ENCODE data around the gene FAM222B. TPM values are rescaled to one million over a fixed set of nuclear protein-coding genes. Genes with fewer than 3 reads are reported as not detected.
A peak's percentile ranks its signal among the peaks of the same experiment; 100 is the strongest.

FAM222B gene
- total RNA-seq, 2 donors from 2014 or later: 18.7 to 25.1 TPM

DNA sequence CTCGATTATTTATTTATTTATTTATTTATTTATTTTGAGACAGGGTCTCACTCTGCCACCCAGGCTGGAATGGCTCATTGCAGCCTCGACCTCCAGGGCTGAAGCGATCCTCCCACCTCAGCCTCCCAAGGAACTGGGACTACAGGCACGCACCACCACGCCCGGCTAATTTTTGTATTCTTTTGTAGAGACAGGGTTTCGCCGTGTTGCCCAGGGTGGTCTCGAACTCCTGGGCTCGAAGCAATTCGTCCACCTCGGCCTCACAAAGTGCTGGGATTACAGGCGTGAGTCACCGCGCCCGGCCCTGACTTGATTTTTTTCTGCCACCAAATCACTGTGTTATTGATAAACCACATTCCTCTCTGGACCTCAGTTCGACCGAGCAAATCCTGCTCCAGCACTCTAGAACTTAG lies 123.6 kb downstream of the FAM222B start:
- peaks cover 7% of the 10 kb centered on the region for H3K27me3 Mint-ChIP-seq
- peak overlapping the region; percentile 99 for H3K27ac Mint-ChIP-seq
- peak; percentile 0 for ATAC-seq (replicated peaks)
- H3K9me3 Mint-ChIP-seq: no peaks in the 10 kb centered on the region
- H3K4me3 Mint-ChIP-seq: peak overlapping the region; percentile 100
- H3K36me3 Mint-ChIP-seq (ENCODE audit: low read depth): peaks cover 47% of the 10 kb centered on the region
- H3K4me1 Mint-ChIP-seq: peaks cover 22% of the 10 kb centered on the region

DNA sequence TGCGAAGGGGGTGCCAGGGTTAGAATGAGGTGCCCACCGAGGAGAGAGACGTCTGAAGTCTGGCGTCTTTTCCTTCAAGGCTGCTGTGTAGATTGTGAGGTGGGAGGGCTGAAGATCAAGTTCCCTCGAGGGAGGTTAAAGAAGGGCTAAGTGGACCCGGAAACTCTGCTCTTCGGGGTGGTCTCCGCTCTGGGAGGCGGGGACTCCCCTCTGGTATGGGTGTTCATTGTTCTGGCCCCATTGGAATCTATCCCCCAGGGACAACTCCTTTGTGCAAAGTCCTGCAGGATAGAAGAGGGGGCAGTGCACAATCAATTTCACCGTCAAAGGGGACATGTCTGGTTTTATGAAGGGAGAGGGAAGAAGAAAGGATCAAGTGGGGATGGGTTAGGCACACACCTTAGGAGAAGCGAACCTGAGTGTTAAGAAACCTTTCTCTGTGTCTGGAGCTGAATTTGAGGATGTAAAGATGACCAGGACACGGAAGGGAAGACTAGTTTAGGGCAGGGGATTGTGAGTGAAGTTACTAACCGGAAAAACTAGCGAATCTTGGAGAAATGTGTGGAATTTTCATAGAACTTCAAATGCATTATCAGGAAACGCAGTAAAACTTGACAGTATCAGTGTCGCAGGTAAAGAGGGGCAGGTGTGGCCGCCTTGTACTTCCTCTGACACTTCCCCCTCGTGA lies 124.1 kb downstream of the FAM222B start:
- Mint-ChIP-seq H3K4me1 (peaks cover 18% of the 10 kb centered on the region), H3K27ac (no peak overlapping the region), H3K9me3 (no peaks in the 10 kb centered on the region), H3K36me3 (ENCODE audit: low read depth) (peaks cover 41% of the 10 kb centered on the region), H3K4me3 (peak overlapping the region; percentile 100), H3K27me3 (peaks cover 7% of the 10 kb centered on the region)
- no peak for ATAC-seq (replicated peaks)

DNA sequence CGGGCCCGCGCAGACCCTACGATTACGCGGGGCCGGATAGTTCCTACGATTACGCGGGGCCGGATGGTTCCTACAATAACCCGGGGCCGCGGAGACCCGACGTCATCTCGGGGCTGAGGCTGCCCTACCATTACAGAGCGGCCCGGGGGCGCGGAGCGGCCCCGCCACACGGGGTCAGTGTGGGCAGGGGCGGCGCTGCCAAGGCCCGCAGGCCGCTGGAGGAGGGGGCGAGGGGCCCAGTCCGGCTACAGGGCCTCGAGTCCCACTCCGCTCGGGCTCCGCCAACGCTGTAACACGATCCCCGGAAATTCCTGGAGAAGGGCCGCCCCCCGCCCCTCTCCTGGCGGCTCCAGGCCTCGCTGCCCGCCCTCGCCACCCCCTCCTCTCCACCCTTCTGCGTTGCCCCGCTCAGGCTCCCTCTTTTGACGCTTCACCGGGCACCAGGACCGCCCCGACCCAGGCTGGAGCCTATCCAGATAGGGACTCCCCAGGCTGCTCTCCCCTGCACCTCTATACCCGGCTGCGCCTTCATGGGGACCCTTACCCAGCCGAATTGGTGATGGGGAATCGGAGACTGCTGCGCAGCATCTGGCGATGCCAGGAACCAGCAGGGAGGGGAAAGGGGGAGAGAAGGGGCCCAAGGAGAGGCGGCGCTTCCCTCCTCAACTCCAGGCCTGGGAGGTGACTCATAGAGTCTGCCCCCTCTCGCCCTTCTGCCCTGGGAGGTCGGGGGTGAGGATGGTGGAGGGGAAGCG lies 124.8 kb downstream of the FAM222B start, which contains the start of gene RAB34:
RAB34 (minus strand) TSS at position 291 of the 755 bp plus-strand sequence. CDS start 602 bp downstream, outside the sequence.
- H3K4me3 Mint-ChIP-seq: peak within 1 kb of the TSS; percentile 100
- no peak within 1 kb of the TSS for H3K27ac Mint-ChIP-seq
- peaks cover 13% of the 10 kb centered on the region for H3K4me1 Mint-ChIP-seq
- H3K27me3 Mint-ChIP-seq: peaks cover 7% of the 10 kb centered on the region
- peaks cover 34% of the 10 kb centered on the region for H3K36me3 Mint-ChIP-seq (ENCODE audit: low read depth)
- no peaks in the 10 kb centered on the region for H3K9me3 Mint-ChIP-seq
- no peak for ATAC-seq (replicated peaks)

DNA sequence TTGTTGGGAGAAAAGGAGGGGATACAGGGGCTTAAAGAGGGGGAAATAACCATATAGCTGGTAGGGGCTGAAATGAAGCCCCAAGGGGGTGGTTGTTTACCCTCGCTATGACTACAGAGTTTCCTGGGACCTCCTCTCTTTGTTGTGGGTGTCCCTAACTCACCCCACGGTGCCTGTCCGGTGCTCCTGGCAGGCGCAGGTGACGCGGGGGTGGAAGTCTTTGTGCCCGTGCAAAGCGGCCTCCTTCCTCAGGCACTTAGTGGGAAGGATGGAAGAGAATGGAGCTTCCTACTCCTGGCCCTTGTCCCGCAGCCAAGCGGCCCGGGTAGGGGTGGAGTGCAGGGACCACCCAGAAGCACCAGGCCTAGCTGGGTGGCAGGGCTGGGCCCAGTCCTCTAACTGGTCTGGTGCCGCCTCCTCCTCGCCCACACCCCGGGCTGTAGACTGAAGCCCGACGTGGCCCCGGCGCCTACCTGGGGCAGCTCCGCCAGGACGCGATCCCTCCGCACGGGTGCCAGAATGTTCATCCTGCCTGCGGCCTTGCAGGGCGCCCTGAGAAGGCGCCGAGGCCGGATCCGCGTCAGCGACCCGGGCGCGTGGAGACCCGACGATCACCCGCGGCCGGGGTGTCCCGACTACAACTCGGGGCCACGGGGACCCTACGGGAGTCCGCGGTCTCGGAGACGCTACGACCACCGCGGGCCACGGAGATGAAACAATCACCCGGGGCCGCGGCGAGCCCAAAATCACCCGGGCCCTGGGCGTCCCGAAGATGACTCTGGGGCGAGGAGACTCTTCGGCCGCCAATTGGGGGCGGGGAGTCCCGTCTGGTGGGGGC lies 125.6 kb downstream of the FAM222B start:
- peaks cover 7% of the 10 kb centered on the region for H3K27me3 Mint-ChIP-seq
- H3K36me3 Mint-ChIP-seq (ENCODE audit: low read depth): peaks cover 26% of the 10 kb centered on the region
- no peak overlapping the region for H3K4me3 Mint-ChIP-seq
- ATAC-seq (replicated peaks): no peak
- H3K4me1 Mint-ChIP-seq: peaks cover 18% of the 10 kb centered on the region
- no peaks in the 10 kb centered on the region for H3K9me3 Mint-ChIP-seq
- no peak overlapping the region for H3K27ac Mint-ChIP-seq

DNA sequence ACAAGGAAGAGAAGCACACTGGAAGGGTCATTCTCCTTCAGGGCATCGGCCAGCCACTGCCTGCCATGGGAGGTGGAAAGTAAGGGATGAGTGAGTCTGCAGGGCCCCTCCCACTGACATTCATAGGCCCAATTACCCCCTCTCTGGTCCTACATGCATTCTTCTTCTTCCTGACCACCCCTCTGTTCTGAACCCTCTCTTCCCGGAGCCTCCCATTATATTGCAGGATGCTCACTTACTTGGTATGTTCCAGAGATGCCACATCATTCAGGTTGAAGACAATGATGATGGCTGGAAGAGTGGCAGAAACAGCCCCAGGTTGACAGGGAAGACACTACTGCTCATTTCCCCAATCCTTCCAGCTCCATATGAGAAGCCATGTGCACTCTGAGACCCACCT lies 127.4 kb downstream of the FAM222B start:
- Mint-ChIP-seq H3K9me3 (no peaks in the 10 kb centered on the region), H3K36me3 (ENCODE audit: low read depth) (peaks cover 9% of the 10 kb centered on the region), H3K4me1 (peaks cover 18% of the 10 kb centered on the region), H3K27ac (no peak overlapping the region), H3K27me3 (peaks cover 7% of the 10 kb centered on the region), H3K4me3 (no peak overlapping the region)
- ATAC-seq (replicated peaks): no peak

DNA sequence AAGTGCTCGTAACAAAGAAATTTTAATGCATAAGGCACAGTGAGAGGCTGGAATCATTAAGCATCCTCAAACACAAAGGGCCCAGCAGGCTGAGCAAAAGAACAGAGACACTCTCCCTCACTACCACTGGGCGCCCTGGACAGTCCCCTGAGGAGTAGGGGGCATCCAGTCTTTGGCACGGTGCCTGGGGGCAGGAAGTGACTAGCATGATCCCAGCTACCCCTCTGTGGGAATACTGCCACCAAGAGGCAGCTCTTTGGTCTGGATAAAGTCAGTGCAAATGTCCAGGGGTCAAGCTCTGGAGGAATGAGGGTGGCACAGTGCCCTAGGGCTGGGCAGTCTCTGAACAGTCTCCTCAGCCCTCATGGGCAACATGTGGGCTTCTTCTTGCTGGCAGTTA lies 128.3 kb downstream of the FAM222B start:
- no peak overlapping the region for H3K4me3 Mint-ChIP-seq
- no peaks in the 10 kb centered on the region for H3K9me3 Mint-ChIP-seq
- H3K27me3 Mint-ChIP-seq: peaks cover 7% of the 10 kb centered on the region
- peaks cover 15% of the 10 kb centered on the region for H3K4me1 Mint-ChIP-seq
- H3K36me3 Mint-ChIP-seq (ENCODE audit: low read depth): no peaks in the 10 kb centered on the region
- ATAC-seq (replicated peaks): no peak
- H3K27ac Mint-ChIP-seq: peak overlapping the region; percentile 52

DNA sequence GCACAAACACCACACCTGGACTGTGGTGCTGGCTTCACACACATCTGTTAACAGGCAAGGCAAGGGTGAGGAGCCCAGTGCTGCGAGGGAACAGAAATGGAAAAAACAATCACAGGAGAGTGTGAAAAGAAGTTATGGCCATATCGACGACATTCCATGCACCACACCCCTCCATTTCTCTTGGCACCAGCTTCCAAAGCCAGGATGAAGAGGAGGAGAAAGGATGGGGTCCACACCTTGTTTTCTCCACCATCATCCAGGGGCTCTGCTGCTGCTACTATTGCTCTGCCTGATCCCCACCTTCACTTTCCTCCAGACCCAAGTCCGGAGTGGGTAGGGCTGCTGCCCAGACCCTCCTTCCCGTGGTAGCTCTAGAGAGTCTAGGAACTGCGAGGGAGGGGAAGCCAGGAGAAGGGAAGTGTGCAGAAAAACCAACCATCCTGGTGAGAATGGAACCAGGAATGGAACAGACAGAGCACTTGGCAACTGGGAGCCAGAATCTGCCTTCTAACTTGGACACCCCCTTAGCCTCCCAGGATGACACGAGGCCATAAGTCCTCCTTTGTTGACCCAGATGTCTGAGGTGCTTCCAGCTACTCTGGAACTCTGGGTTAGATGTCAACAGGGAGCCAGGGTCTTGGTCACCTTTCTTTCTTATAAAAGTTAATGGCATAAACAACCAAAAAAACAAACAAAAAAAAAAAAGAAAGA lies 129.7 kb downstream of the FAM222B start:
- Mint-ChIP-seq H3K4me3 (peak overlapping the region; percentile 91), H3K36me3 (ENCODE audit: low read depth) (no peaks in the 10 kb centered on the region), H3K4me1 (peaks cover 5% of the 10 kb centered on the region), H3K9me3 (no peaks in the 10 kb centered on the region), H3K27me3 (peaks cover 7% of the 10 kb centered on the region), H3K27ac (peak overlapping the region; percentile 74)
- ATAC-seq (replicated peaks): no peak

DNA sequence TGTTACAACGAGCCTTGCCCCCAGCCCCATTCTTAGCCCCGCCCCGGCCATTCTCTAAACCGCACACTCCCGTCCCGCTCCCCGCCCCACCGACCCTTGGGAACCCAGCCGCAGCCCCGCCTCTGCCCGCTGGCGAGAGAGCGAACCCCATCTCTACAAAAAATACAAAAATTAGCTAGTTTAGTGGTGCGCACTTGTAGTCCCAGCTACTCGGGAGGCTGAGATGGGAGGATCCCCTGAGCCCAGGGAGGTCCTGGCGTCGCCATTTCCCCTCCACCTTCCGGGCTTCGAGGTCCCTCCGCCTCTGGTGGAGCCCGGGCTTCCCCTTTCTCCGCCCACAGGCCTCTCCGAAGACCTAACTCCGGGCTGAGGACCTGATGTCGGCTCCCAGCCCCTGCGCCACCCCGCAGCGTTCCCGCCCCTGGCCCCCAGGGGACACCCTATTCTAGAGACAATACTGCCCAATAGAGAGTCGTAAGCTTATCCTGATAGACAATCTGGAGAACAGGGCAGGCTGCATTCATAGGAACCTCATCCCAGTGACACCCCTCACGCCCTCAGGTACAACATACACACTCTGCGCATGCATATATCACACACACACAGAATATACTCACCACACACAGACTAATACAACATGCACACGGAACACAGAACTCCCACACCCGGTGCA lies 130.4 kb downstream of the FAM222B start:
- peaks cover 7% of the 10 kb centered on the region for H3K27me3 Mint-ChIP-seq
- no peaks in the 10 kb centered on the region for H3K9me3 Mint-ChIP-seq
- peak overlapping the region; percentile 91 for H3K4me3 Mint-ChIP-seq
- H3K4me1 Mint-ChIP-seq: peaks cover 11% of the 10 kb centered on the region
- H3K27ac Mint-ChIP-seq: peak overlapping the region; percentile 74
- H3K36me3 Mint-ChIP-seq (ENCODE audit: low read depth): no peaks in the 10 kb centered on the region
- ATAC-seq (replicated peaks): peak; percentile 56

DNA sequence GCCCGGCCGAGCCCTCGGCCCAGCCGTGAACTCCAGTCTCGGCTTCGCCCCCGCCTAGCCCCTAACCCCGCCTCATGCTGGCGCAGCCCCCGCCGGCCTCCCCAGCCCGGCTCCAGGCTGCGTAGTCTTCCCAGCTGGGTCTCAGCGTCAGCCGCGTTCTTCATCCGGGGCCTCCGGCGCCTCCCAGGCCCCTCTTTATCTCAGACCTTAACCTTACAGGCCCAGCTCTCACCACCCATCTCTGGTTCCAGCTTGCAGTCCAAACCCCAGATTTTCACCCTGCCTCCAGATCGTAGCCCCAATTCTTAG lies 130.9 kb downstream of the FAM222B start, which contains the start of gene PROCA1:
PROCA1 (minus strand) TSS at position 166 of the 309 bp plus-strand sequence. CDS start 228 bp downstream, outside the sequence.
- Mint-ChIP-seq H3K9me3 (no peaks in the 10 kb centered on the region), H3K4me3 (peak within 1 kb of the TSS; percentile 91), H3K27ac (peak within 1 kb of the TSS; percentile 74), H3K4me1 (peaks cover 12% of the 10 kb centered on the region), H3K36me3 (ENCODE audit: low read depth) (no peaks in the 10 kb centered on the region), H3K27me3 (peaks cover 7% of the 10 kb centered on the region)
- peak; percentile 50 for ATAC-seq (replicated peaks)

DNA sequence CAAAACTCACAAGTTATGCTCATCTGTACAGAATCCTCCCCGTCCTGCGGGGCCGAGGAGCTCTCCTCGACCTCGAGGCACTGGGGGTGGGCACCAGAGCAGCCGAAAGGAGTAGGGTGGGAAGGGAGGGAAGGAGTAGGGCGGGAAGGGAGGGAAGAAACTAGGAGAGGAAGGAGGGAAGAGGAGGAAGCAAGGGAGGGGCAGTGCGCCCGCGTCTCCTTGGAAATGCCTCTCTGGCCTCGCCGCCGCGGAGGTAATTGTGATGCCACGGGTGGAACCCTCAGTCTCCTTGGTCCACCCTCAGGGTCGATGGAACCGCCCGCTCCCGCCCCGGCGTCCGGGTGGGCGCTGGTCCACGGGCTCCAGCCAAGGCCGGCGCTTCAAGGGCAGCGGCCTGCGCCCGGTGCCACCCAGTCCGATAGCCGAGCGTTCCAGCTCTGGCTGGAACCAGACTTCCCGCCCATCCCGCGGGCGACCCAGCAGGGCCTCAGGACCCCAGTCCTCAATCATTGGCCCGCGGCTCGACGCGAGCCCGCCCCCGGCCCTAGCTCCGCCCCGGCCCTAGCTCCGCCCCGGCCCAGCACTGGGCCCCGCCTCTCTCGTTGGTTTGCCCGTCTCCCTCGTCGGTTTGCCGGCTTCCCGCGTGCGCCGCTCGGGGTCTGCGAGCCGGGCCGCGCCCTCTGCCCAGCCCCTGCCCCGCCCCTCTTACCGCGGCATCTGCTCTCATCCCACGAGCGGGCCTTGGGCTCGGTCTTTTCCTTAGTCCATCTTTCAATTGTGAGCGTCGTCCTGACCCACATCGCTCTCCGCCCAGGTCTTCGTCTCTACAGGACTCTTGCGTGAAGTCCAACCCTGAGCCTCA lies 131.5 kb downstream of the FAM222B start:
- H3K9me3 Mint-ChIP-seq: no peaks in the 10 kb centered on the region
- peak overlapping the region; percentile 74 for H3K27ac Mint-ChIP-seq
- H3K4me3 Mint-ChIP-seq: peak overlapping the region; percentile 91
- peaks cover 1% of the 10 kb centered on the region for H3K36me3 Mint-ChIP-seq (ENCODE audit: low read depth)
- peaks cover 12% of the 10 kb centered on the region for H3K4me1 Mint-ChIP-seq
- ATAC-seq (replicated peaks): peak; percentile 90
- H3K27me3 Mint-ChIP-seq: peaks cover 7% of the 10 kb centered on the region

DNA sequence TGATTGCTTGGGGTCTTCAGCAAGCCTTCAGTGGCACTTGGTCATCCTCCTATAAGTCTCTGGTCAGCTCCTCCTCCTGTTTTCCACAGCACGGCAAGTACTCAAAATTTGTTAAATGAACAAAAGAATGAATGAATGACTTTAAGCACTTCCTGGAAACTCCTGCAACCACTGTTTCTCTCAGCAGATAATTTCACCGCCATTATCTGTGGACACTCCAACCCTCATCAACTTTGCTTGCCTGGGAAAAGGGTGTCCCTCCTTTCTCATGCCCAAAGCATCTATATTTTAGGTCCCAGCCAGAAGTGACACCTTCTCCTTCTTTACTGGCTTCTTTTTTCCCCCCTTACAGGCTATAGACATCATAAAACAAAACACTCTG lies 135.3 kb downstream of the FAM222B start:
- ATAC-seq (replicated peaks): no peak
- H3K36me3 Mint-ChIP-seq (ENCODE audit: low read depth): peaks cover 32% of the 10 kb centered on the region
- H3K4me3 Mint-ChIP-seq: no peak overlapping the region
- H3K27ac Mint-ChIP-seq: peak overlapping the region; percentile 51
- H3K27me3 Mint-ChIP-seq: no peaks in the 10 kb centered on the region
- H3K4me1 Mint-ChIP-seq: peaks cover 9% of the 10 kb centered on the region
- H3K9me3 Mint-ChIP-seq: no peaks in the 10 kb centered on the region

DNA sequence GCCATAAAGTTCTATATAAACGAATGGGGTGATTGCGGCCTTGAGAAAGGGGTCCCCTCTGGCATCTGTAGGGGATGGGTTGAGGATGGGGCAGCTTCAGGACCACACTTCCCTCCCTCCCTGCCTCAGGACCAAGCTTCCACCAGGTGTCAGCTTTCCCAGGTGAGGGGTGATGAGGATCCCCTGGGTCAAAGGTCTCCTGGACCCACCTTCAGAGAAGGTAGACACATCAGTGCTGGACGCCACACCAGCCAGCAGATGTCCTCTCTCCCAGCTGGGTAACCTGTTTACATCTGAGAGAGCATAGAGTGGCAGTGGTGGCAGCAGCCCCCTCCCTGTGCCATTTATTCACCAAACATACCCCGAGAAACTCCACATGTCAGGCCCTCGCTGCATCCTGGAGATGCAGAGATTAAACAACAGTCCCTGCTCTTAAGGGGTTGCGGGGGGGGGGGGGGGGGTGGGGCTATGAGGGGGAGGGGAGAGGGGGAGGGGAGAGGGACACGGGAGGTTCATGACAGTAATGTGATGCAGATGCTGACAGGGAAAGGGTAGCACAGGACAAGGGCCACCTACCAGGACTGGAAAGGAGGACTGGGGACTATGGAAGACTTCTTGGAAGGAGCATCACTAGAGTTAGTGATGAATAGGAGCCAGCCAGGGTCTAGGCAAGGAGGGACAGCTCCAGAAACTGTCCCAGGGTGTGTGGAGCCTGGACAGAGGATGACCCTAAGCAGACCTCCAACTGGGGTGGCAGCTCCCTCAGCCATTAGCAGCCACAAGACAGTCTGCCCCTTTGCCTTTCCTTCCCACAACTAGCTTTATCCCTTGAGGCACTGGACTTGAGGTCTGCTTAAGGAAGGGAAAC lies 135.9 kb downstream of the FAM222B start:
- no peaks in the 10 kb centered on the region for H3K27me3 Mint-ChIP-seq
- H3K27ac Mint-ChIP-seq: peak overlapping the region; percentile 51
- ATAC-seq (replicated peaks): no peak
- H3K9me3 Mint-ChIP-seq: no peaks in the 10 kb centered on the region
- H3K36me3 Mint-ChIP-seq (ENCODE audit: low read depth): peaks cover 38% of the 10 kb centered on the region
- no peak overlapping the region for H3K4me3 Mint-ChIP-seq
- H3K4me1 Mint-ChIP-seq: peaks cover 7% of the 10 kb centered on the region
